Muscle layer of duodenum (tissue), 2 donors: ENCODE results near the gene SFXN5.

Source experiments
- H3K27ac ChIP-seq: one replicate; pipeline ENCODE4 v1.7.0; 2013; ENCODE audit warnings: mild to moderate bottlenecking, low read length
- H3K27me3 ChIP-seq: one replicate; pipeline ENCODE4 v1.7.0; 2013; ENCODE audit warnings: low read depth, mild to moderate bottlenecking, control low read depth, low read length
- H3K36me3 ChIP-seq, 2 donors: one replicate each; pipeline ENCODE4 v1.7.0; 2013; ENCODE audit warnings: low read length in 2 of 2, control low read depth in 1 of 2, mild to moderate bottlenecking in 1 of 2; ENCODE audit not compliant: insufficient read depth in 2 of 2, control insufficient read depth in 1 of 2
- H3K4me1 ChIP-seq, 2 donors: one replicate each; pipeline ENCODE4 v1.7.0; 2013; ENCODE audit warnings: low read length in 2 of 2, mild to moderate bottlenecking in 2 of 2, control low read depth in 1 of 2, moderate library complexity in 1 of 2; ENCODE audit not compliant: insufficient read depth in 2 of 2, control insufficient read depth in 1 of 2
- H3K4me3 ChIP-seq, 2 donors: one replicate each; pipeline ENCODE4 v1.7.0; 2013; ENCODE audit warnings: low read length in 2 of 2, low read depth in 1 of 2, mild to moderate bottlenecking in 1 of 2
- H3K9me3 ChIP-seq, 2 donors: one replicate each; pipeline ENCODE4 v1.7.0; 2013; ENCODE audit warnings: low read length in 2 of 2, control low read depth in 1 of 2, mild to moderate bottlenecking in 1 of 2; ENCODE audit not compliant: control insufficient read depth in 1 of 2
- donor health status: healthy.

SFXN5 gene

DNA sequence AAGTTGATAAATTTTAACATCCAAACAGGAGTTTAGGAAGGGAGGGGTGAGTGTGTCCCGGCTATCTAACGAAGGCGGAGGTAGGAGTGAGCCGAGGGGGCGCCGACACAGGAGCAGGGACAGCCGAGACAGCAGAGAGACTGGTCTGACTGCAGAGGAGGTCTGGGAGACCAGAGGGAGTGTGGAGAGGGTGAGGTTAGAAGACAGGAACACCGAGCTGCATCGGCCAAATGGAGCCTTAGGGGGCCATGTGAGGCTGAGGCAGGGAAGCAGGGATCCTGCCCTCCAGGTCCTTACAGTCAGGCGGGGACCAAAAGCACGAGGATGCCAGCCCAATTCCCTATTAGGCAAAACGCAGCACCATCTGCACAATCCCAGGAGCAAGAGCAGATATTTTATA, 67.0 kb downstream of the SFXN5 start:
- H3K27me3 ChIP-seq = no peaks in the 10 kb centered on the region
- no peaks in the 10 kb centered on the region for H3K9me3 ChIP-seq
- H3K4me1 ChIP-seq = no peaks in the 10 kb centered on the region
- no peak overlapping the region for H3K27ac ChIP-seq
- H3K4me3 ChIP-seq = no peak overlapping the region
- H3K36me3 ChIP-seq = peaks cover 4 to 28% of the 10 kb centered on the region in 2 donors

DNA sequence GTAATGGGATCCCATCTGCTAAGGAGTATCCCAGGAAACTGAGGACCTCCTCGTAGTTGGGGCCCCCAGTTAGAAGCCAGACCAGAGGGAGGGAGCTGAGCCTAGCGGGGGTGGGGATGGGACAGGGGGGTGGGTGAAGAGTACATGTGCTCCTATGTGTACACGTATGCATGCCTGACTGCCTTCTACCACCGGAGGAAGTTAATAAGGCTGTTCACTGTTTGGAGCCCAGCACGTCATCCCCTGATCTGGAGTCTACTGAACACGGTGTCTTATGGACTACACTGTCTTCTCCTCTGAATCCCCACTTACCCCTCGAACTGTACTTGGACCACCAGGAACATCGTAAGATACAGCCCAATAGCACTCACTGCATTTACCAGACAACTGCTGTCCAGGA, 68.5 kb downstream of the SFXN5 start:
- no peaks in the 10 kb centered on the region for H3K27me3 ChIP-seq
- no peaks in the 10 kb centered on the region for H3K9me3 ChIP-seq
- H3K4me3 ChIP-seq = no peak overlapping the region
- no peaks in the 10 kb centered on the region for H3K4me1 ChIP-seq
- peaks cover 4 to 24% of the 10 kb centered on the region in 2 donors for H3K36me3 ChIP-seq
- H3K27ac ChIP-seq = no peak overlapping the region

GRCh38 chr2:73000808-73001570, 70.5 kb downstream of the SFXN5 start:
- Histone ChIP-seq H3K36me3 (peaks cover 4 to 25% of the 10 kb centered on the region in 2 donors), H3K4me3 (no peak overlapping the region), H3K4me1 (no peaks in the 10 kb centered on the region), H3K27ac (no peak overlapping the region), H3K9me3 (no peaks in the 10 kb centered on the region), H3K27me3 (no peaks in the 10 kb centered on the region)

DNA sequence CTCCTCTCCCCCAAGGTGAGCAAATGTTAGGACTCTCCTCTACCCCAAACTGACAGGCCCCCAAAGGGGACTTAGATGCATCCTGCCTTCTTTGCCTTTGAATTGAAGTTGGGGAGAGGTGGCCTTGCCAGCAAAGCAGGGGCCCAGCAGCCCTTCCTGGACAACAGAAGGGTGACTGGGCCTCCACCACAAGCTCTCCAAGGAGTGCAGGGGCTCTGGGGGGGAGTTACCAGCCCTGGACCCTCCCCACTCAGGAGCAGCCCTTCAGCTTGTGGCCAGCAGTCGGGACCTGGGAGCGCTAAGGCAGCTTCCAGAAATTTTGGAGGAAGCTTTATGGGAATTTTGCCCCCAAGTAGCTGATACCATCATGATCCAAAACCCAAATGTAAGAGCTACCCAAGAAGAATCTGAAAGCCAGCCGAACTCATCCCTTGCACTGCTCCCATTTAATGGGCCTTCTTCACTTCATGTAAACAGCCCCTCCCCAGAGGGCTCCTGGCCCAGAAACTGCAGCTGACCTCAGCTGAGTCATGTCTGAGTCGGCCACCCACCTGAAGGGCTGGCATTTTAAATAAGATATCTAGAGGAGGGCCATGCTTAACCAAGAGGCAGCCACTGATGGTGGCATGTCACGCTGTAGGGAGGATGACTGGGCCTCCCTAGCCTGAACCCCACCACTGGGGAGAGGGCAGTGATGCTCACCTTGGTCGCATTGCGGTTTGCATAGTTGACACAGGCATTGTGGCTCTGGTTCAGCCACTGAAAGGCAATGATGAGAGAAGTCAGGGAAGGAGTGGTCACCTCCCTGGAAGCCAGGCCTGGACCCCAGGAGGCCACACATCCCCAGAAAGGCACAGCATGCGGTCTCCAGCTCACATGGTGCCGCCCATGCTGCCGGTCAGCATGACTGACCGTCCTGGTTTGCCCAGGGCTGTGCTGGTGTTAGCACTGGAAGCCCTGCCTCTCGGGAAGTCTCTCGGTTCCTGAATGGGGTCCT, 71.5 kb downstream of the SFXN5 start:
- H3K4me3 ChIP-seq = no peak overlapping the region
- H3K4me1 ChIP-seq = no peaks in the 10 kb centered on the region
- no peaks in the 10 kb centered on the region for H3K27me3 ChIP-seq
- no peaks in the 10 kb centered on the region for H3K9me3 ChIP-seq
- H3K36me3 ChIP-seq = peaks cover under 1 to 29% of the 10 kb centered on the region in 2 donors
- no peak overlapping the region for H3K27ac ChIP-seq

- Histone ChIP-seq H3K4me1 (no peaks in the 10 kb centered on the region), H3K36me3 (peaks cover 0 to 27% of the 10 kb centered on the region in 2 donors), H3K27me3 (no peaks in the 10 kb centered on the region), H3K27ac (no peak overlapping the region), H3K4me3 (no peak overlapping the region), H3K9me3 (no peaks in the 10 kb centered on the region)
Observed at GRCh38 chr2:72998724-72999123, 72.8 kb downstream of the SFXN5 start.

- H3K4me3 ChIP-seq = no peak overlapping the region
- H3K4me1 ChIP-seq = no peaks in the 10 kb centered on the region
- no peaks in the 10 kb centered on the region for H3K27me3 ChIP-seq
- H3K9me3 ChIP-seq = no peaks in the 10 kb centered on the region
- peaks cover 0 to 27% of the 10 kb centered on the region in 2 donors for H3K36me3 ChIP-seq
- no peak overlapping the region for H3K27ac ChIP-seq
Observed at GRCh38 chr2:72998234-72998651, 73.3 kb downstream of the SFXN5 start.

- Histone ChIP-seq H3K36me3 (peaks cover 0 to 23% of the 10 kb centered on the region in 2 donors), H3K9me3 (no peaks in the 10 kb centered on the region), H3K27me3 (no peaks in the 10 kb centered on the region), H3K4me1 (no peaks in the 10 kb centered on the region), H3K27ac (no peak overlapping the region), H3K4me3 (no peak overlapping the region)
Observed at GRCh38 chr2:72996117-72996502, 75.4 kb downstream of the SFXN5 start.

GRCh38 chr2:72995430-72996116, 75.9 kb downstream of the SFXN5 start:
- H3K9me3 ChIP-seq = no peaks in the 10 kb centered on the region
- H3K27ac ChIP-seq = no peak overlapping the region
- H3K36me3 ChIP-seq = peaks cover 0 to 20% of the 10 kb centered on the region in 2 donors
- no peaks in the 10 kb centered on the region for H3K4me1 ChIP-seq
- no peaks in the 10 kb centered on the region for H3K27me3 ChIP-seq
- no peak overlapping the region for H3K4me3 ChIP-seq

DNA sequence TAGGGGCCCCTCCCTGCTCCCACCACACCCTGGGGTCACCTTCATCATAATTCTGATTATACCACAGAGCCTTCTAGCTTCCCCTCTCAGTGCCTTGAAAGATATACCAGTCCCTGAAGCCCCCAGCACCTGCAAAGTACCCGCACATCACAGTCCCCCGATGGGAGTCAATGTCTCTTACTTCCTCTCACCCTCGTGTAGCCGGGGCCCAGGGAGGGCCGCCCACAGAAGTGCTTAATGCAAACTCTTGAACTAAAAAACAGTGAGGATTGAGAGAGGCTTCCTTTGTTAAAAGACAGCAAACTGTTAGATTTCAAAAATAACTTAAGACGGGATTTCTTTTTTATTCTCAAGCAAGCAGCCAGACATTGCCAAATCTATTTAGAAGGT, 76.5 kb downstream of the SFXN5 start:
- Histone ChIP-seq H3K27ac (no peak overlapping the region), H3K36me3 (peaks cover 0 to 20% of the 10 kb centered on the region in 2 donors), H3K4me1 (no peaks in the 10 kb centered on the region), H3K27me3 (no peaks in the 10 kb centered on the region), H3K4me3 (no peak overlapping the region), H3K9me3 (no peaks in the 10 kb centered on the region)

DNA sequence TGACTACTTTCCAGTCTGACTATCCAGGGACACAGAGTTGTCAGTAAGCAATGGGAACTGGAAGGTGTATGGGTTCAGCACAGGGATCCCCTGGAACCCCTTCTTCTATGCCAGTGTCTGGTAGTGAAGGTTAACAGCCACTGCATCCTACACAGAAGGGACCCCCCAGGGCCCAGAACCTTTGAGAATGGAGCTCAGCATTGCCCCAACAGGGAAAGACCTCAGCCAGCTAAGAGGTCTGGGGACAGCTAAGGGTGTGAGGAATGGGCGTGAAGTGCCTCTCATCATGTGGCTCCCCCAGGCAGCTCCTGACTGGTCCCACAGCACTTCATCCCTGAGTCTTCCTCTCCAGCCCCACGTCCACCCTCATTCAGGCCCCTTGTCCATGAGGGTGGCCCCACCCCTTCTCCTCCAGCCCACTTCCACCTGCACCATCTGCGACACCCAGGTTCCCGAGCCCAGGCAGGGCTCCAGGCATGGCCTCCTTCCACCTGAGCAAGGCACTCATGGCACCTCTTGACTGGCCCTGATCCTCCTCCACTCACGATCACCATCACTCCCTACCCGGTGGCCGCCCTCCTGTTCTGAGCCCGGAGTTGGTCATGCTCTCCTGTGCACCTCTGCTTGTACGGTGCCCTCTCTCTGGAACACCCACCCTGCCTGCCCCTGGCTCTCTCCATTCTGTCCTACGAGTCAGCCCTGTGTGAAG, 77.1 kb downstream of the SFXN5 start:
- Histone ChIP-seq H3K27me3 (no peaks in the 10 kb centered on the region), H3K4me1 (no peaks in the 10 kb centered on the region), H3K4me3 (no peak overlapping the region), H3K36me3 (peaks cover 0 to 20% of the 10 kb centered on the region in 2 donors), H3K27ac (no peak overlapping the region), H3K9me3 (no peaks in the 10 kb centered on the region)
